Fibroblast of mammary gland (primary cell): Measurements from ENCODE around the gene ITPKA.

Experiments used
- DNase-seq: peaks from one replicate; pipeline ENCODE4 v3.0.0-alpha.2; 2010; ENCODE audit warnings: low read depth
- H3K4me3 ChIP-seq: 2 replicates; pipeline ENCODE4 v1.5.1; 2011; ENCODE audit warnings: low read depth, mild to moderate bottlenecking, low read length, moderate library complexity; ENCODE audit not compliant: control insufficient read depth
- TF ChIP-seq, protein P1 (sequence below): conservative IDR thresholded peaks from 2 replicates; pipeline ENCODE4 v1.5.1; 2011; ENCODE audit warnings: low read depth, low read length, inconsistent platforms; ENCODE audit not compliant: control insufficient read depth, insufficient read depth

Gene ITPKA

DNA sequence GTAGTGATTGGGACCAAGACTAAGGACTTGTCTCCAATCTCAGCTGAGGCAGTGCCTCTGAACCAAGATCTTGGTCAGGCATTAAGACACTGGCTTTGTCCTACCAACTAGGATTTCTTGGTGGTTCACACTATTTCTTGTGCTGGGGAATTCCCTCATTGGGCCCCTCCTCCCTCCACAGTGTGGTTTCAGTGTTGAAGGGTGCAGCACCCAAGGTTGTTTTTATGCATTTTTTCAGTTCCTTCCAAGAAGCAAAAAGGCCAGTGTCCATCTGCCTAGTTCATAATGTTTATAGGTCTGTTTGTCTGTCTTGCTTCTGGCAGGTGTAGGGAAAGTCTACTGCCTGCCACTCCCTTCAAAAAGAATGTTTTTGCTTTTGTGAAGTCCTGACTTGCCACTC is 10.6 kb upstream of the ITPKA start:
- DNase-seq, result no peak
- TF ChIP-seq, protein P1, sequence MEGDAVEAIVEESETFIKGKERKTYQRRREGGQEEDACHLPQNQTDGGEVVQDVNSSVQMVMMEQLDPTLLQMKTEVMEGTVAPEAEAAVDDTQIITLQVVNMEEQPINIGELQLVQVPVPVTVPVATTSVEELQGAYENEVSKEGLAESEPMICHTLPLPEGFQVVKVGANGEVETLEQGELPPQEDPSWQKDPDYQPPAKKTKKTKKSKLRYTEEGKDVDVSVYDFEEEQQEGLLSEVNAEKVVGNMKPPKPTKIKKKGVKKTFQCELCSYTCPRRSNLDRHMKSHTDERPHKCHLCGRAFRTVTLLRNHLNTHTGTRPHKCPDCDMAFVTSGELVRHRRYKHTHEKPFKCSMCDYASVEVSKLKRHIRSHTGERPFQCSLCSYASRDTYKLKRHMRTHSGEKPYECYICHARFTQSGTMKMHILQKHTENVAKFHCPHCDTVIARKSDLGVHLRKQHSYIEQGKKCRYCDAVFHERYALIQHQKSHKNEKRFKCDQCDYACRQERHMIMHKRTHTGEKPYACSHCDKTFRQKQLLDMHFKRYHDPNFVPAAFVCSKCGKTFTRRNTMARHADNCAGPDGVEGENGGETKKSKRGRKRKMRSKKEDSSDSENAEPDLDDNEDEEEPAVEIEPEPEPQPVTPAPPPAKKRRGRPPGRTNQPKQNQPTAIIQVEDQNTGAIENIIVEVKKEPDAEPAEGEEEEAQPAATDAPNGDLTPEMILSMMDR, result no peak
- no peak overlapping the region for H3K4me3 ChIP-seq

DNA sequence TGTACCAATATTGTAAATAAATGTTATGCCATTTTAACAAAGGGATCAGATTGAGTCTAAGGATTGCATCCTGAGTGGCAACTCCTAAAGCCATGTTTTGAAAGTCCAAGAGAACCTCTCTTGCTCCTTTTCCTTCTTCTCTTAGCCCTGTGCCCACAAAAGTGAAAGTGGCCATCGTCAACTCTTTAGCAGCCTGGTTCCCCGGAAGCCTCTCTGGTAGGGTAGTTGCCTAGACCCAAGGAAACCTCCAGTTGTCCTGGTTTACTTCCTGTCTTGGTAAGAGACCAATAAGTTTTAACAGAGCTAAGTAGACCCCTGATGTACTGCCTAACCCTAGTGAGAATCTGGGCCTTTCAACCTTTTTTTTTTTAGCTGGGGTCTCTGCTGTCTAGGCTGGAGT is 10.2 kb upstream of the ITPKA start:
- H3K4me3 ChIP-seq, result no peak overlapping the region
- TF ChIP-seq, protein P1, result no peak
- no peak for DNase-seq

DNA sequence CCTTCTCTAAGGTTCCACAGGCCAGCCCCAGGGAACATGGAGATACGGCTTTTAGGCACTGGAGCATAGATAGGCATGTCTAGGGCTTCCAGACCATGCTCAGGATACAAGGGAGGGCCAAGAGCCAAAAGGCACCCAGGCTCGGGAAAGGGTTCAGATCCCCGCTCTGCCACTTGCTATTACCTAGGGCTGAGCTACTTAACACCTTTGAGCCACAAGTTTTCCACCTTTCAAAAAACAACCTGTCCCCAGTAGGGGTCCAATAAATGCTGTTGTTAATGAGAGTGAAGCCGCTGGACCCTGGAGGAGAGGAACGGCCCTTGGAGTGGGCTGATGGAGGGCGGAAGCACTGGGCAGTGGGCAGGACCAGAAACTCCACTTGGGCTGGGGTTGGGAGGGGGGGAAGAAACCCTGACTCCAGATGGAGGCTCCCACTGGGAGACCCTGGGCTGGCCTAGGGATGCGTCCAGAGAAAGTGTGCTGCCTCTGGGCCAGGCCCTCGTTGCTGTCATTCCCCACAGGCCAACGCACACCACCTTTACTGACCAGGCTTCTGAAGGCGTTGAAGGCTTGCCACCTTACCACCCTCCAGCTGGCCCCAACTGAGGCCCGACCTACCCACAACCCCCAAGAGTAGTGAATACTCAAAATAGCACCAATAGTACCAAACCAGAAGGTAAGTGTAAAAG is 8.6 kb upstream of the ITPKA start:
- TF ChIP-seq, protein P1, result no peak
- H3K4me3 ChIP-seq, result no peak overlapping the region
- no peak for DNase-seq

DNA sequence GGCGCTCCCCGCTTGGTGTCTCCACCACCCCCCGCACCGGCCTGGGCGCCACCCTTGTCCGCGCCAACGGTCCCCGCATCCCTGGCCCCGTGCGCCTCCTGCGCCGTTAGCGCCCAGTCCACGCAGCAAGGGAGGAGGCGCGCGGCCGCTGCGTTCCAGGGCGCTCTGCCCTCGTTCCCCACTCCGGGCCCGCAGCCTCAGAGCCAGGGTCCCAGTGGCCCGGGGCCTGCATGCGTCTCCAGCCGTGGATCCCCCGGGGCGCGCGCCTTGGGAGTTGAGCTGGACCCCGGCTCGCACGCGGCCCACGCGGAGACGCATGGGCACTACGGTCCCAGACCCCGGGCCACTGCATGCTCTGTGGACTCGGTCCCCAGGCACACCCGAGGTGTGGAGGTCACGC is 7.4 kb upstream of the ITPKA start:
- H3K4me3 ChIP-seq, result no peak overlapping the region
- TF ChIP-seq, protein P1, result no peak
- no peak for DNase-seq

DNA sequence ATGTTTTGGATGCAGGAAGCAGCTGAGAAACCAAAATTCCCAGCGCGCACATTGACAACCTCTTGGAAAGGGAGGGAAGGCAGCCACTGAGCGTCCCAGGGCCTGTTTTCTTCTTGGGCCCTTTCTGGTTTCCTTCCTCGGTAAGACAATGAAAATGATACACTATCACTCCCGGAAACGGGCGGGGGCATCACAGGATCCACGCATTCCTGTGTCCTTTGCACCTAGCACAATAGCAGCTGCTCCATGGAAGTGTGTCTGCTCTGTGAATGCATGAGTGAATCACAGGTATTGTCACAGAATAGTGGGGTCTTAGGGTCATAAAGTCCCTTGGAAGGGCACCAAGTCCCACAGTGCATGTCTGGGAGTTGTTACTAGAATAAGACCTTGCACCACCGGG is 6.3 kb upstream of the ITPKA start:
- H3K4me3 ChIP-seq, result no peak overlapping the region
- no peak for DNase-seq
- TF ChIP-seq, protein P1, result no peak

DNA sequence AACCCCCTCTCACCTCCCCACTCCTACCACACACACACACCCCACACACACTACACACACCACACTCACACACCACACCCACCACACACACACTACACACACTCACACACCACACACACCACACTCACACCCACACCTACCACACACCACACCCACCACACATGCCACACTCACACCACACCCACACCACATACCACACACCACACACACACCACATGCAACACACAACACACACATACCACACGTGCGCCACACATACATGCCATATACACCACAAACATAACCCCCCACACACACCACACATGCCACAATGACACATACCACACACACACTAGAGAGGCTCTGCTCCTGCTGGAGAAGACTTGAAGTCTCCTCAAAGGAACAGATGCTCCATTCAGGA is 5.9 kb upstream of the ITPKA start:
- TF ChIP-seq, protein P1, result no peak
- H3K4me3 ChIP-seq, result no peak overlapping the region
- DNase-seq, result peak; percentile 18

DNA sequence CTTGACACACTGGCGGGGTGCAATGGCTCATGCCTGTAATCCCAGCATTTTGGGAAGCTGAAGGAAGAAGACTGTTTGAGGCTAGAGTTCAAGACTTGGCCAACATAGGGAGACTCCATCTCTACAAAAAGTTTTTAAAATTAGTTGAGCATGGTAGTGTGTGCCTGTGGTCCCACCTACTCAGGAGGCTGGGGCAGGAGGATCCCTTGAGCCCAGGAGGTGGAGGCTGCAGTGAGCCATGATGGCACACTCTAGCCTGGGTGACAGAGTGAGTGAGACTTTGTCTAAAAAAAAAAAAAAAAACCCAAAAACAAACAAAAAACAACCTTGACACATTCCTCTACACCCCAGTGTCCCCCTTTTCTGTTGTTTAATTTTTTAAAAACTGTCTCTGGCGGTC is 4.0 kb upstream of the ITPKA start:
- TF ChIP-seq, protein P1, result no peak
- H3K4me3 ChIP-seq, result no peak overlapping the region
- DNase-seq, result no peak
